ENCODE measurements around the gene EXTL1. TPM values are rescaled to one million over a fixed set of nuclear protein-coding genes. Genes with fewer than 3 reads are reported as not detected.
"Not testable (repeated sequence)": the region's sequence is repeated elsewhere in the genome, so short reads cannot be mapped to it uniquely, and the experiment has no call there.

The EXTL1 gene
- total and polyA plus RNA-seq, 4 donors: 0.08 to 0.63 (median 0.31) TPM

DNA sequence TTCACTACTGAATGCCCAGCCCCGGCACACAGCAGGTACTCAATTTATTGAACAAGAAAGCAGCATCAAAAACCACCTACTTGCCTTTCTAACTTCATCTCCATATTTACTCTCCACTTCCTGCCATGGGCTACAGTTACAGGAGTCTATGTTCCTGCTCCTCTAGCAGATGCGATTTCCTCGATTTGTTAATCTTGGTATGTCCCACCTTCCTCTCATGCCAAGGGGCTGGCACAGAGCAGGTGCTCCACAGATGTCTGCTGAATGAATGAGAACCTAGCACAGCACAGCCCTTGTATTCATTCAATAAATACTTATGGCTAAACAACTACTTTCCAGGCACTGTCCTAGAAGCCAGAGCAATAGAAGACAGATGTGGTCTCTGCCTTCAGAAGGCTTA is 35.9 kb upstream of the EXTL1 start:
- ATAC-seq (ENCODE audit: insufficient read depth, low FRiP score) (no peak), DNase-seq (no peak)
- H3K4me3 ChIP-seq: no peak overlapping the region
- no peaks in the 10 kb centered on the region for H3K9me3 ChIP-seq (ENCODE audit: control insufficient read depth in 4 of 4, insufficient read depth in 3 of 4, low read length in 3 of 4)
- H3K27ac ChIP-seq (ENCODE audit: low read depth in 1 of 2, low read length in 1 of 2): no peak overlapping the region
- TF ChIP-seq, protein P1, sequence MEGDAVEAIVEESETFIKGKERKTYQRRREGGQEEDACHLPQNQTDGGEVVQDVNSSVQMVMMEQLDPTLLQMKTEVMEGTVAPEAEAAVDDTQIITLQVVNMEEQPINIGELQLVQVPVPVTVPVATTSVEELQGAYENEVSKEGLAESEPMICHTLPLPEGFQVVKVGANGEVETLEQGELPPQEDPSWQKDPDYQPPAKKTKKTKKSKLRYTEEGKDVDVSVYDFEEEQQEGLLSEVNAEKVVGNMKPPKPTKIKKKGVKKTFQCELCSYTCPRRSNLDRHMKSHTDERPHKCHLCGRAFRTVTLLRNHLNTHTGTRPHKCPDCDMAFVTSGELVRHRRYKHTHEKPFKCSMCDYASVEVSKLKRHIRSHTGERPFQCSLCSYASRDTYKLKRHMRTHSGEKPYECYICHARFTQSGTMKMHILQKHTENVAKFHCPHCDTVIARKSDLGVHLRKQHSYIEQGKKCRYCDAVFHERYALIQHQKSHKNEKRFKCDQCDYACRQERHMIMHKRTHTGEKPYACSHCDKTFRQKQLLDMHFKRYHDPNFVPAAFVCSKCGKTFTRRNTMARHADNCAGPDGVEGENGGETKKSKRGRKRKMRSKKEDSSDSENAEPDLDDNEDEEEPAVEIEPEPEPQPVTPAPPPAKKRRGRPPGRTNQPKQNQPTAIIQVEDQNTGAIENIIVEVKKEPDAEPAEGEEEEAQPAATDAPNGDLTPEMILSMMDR (IDR thresholded peaks at IDR 0.05; ENCODE audit: control extremely low read depth, extremely low read depth): no peak
- peaks cover 0 to 2% (median 0%) of the 10 kb centered on the region in 5 donors for H3K4me1 ChIP-seq (ENCODE audit: control insufficient read depth in 5 of 5, insufficient read depth in 5 of 5, low read length in 5 of 5)
- H3K27me3 ChIP-seq (ENCODE audit: control insufficient read depth in 3 of 3, insufficient read depth in 3 of 3, low read length in 2 of 3): no peaks in the 10 kb centered on the region
- H3K36me3 ChIP-seq (ENCODE audit: control insufficient read depth in 4 of 4, insufficient read depth in 4 of 4, low read length in 4 of 4): peaks cover 18 to 30% (median 26%) of the 10 kb centered on the region in 4 donors
- 80 to 97% methylated on average over 3 of the region's 3 CpGs for WGBS, 2 donors
- H3K9ac ChIP-seq (ENCODE audit: insufficient read depth in 1 of 2, low read length in 2 of 2): no peak overlapping the region

DNA sequence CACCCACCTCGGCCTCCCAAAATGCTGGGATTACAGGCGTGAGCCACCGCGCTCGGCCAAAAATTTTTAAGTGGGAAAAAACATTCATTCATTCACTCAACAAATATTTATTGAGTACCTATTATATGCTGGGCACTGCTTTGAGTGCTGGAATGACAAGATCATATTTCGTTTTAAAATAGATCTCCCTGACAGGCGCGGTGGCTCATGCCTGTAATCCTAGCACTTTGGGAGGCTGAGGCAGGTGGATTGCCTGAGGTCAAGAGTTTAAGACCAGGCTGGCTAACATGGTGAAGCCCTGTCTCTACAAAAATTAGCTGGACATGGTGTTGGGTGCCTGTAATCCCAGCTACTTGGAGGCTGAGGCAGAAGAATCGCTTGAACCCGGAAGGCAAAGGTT is 34.8 kb upstream of the EXTL1 start:
- not testable (repeated sequence) for DNase-seq; H3K27me3 ChIP-seq (ENCODE audit: control insufficient read depth in 3 of 3, insufficient read depth in 3 of 3, low read length in 2 of 3); H3K9me3 ChIP-seq (ENCODE audit: control insufficient read depth in 4 of 4, insufficient read depth in 3 of 4, low read length in 3 of 4); H3K27ac ChIP-seq (ENCODE audit: low read depth in 1 of 2, low read length in 1 of 2); H3K9ac ChIP-seq (ENCODE audit: insufficient read depth in 1 of 2, low read length in 2 of 2); H3K4me1 ChIP-seq (ENCODE audit: control insufficient read depth in 5 of 5, insufficient read depth in 5 of 5, low read length in 5 of 5); H3K4me3 ChIP-seq; ATAC-seq (ENCODE audit: insufficient read depth, low FRiP score)
- peaks cover 13 to 31% (median 24%) of the 10 kb centered on the region in 4 donors for H3K36me3 ChIP-seq (ENCODE audit: control insufficient read depth in 4 of 4, insufficient read depth in 4 of 4, low read length in 4 of 4)
- 97 to 99% methylated on average over 10 of the region's 10 CpGs for WGBS, 2 donors

DNA sequence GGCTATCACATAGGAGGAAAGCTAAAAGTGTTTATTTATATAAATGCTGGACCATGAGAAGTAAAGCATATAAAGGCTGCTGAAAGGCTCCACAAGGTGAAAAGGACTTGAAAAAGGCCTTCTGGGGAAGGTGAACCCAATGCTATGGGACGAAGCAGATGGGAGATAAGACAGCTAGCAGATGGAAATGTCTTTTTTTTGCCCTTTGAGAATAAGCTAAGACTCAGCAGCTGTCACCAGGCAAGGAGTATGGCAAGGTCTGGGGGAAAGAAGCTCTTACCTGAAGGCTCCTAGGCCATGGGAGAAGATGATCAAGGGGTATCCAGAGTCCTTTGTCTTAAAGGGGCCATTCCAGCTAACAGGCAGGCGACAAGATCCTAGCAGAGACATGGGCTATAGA is 33.6 kb upstream of the EXTL1 start:
- Histone ChIP-seq H3K27ac (ENCODE audit: low read depth in 1 of 2, low read length in 1 of 2) (no peak overlapping the region), H3K36me3 (ENCODE audit: control insufficient read depth in 4 of 4, insufficient read depth in 4 of 4, low read length in 4 of 4) (peaks cover 8 to 21% (median 16%) of the 10 kb centered on the region in 4 donors), H3K4me3 (no peak overlapping the region), H3K4me1 (ENCODE audit: control insufficient read depth in 5 of 5, insufficient read depth in 5 of 5, low read length in 5 of 5) (peaks cover 0 to 5% (median 4%) of the 10 kb centered on the region in 5 donors), H3K9me3 (ENCODE audit: control insufficient read depth in 4 of 4, insufficient read depth in 3 of 4, low read length in 3 of 4) (no peaks in the 10 kb centered on the region), H3K9ac (ENCODE audit: insufficient read depth in 1 of 2, low read length in 2 of 2) (no peak overlapping the region), H3K27me3 (ENCODE audit: control insufficient read depth in 3 of 3, insufficient read depth in 3 of 3, low read length in 2 of 3) (no peaks in the 10 kb centered on the region)
- DNase-seq (no peak), ATAC-seq (ENCODE audit: insufficient read depth, low FRiP score) (no peak)
- TF ChIP-seq, protein P1 (IDR thresholded peaks at IDR 0.05; ENCODE audit: control extremely low read depth, extremely low read depth): no peak
- WGBS, 2 donors: 92 to 96% methylated on average over 2 of the region's 2 CpGs

DNA sequence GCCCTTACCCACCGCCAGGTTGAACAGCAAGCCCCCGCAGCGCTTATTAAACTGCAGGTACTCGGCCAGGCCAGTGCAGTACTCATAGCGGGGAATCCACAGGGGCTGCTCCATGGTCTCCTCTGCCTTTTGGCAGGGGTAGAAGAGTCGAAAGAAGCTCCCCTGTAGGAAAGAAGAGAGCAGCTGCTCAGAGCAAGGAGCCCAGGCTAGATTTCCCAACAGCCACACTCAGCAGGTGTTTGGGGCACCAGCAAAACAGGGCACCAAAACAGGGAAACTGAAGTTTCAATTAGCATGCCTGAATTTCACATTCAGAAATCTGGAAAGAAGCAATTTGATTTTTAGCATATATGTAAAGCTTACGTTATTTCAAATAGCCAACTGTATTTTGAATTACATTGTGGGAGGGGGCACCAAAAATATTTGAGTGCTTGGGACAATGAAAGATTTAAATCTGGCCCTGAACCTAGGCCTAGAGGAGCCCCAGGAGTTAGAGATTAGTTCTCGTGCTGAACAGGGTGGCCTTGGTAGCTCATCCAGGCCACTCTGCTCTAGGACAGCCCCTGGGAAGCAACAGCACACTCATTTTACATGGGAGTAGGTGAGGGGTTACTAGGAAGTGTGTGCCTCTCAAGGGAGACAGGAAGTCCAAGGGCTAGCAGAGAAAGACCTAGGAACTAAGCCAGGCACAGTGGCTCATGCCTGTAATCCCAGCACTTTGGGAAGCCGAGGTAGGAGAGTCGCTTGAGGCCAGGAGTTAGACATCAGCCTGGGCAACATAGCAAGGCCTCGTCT is 31.9 kb upstream of the EXTL1 start:
- H3K27me3 ChIP-seq (ENCODE audit: control insufficient read depth in 3 of 3, insufficient read depth in 3 of 3, low read length in 2 of 3): no peaks in the 10 kb centered on the region
- DNase-seq (no peak), ATAC-seq (ENCODE audit: insufficient read depth, low FRiP score) (no peak)
- no peaks in the 10 kb centered on the region for H3K9me3 ChIP-seq (ENCODE audit: control insufficient read depth in 4 of 4, insufficient read depth in 3 of 4, low read length in 3 of 4)
- 84 to 90% methylated on average over 11 of the region's 11 CpGs for WGBS, 2 donors
- H3K4me3 ChIP-seq: no peak overlapping the region
- H3K9ac ChIP-seq (ENCODE audit: insufficient read depth in 1 of 2, low read length in 2 of 2): no peak overlapping the region
- peaks cover 0 to 5% (median 4%) of the 10 kb centered on the region in 5 donors for H3K4me1 ChIP-seq (ENCODE audit: control insufficient read depth in 5 of 5, insufficient read depth in 5 of 5, low read length in 5 of 5)
- H3K36me3 ChIP-seq (ENCODE audit: control insufficient read depth in 4 of 4, insufficient read depth in 4 of 4, low read length in 4 of 4): peaks cover 2 to 14% (median 11%) of the 10 kb centered on the region in 4 donors
- H3K27ac ChIP-seq (ENCODE audit: low read depth in 1 of 2, low read length in 1 of 2): peak overlapping the region in 1 of 2 donors; percentile 57
- TF ChIP-seq, protein P1 (IDR thresholded peaks at IDR 0.05; ENCODE audit: control extremely low read depth, extremely low read depth): no peak

Measured in lung (tissue), 12 donors.